Umbilical cord (tissue), 2 donors: ENCODE data around the gene TSGA10IP. TPM values are rescaled to one million over a fixed set of nuclear protein-coding genes. Genes with fewer than 3 reads are reported as not detected.
A peak's percentile ranks its signal among the peaks of the same experiment; 100 is the strongest.

ENCODE experiments used
- DNase-seq: peaks from one replicate; pipeline ENCODE4 v3.0.0-alpha.2; 2015; ENCODE audit warnings: low spot score
- total RNA-seq: library from RNA; depleted of rRNA; stranded (reverse); fragments of >200 nt; gene quantifications from one replicate; pipeline ENCODE4 v1.2.3, GENCODE V29; 2014; ENCODE audit warnings: low replicate concordance; ENCODE audit not compliant: insufficient read depth

TSGA10IP gene
- total RNA-seq, 1 donor from 2014 or later, result not detected

- DNase-seq, result no peak
These were observed 28.3 kb downstream of the TSGA10IP start for GRCh38 chr11:65973439-65974110.

GRCh38 chr11:65975771-65976170 lies 30.5 kb downstream of the TSGA10IP start:
- no peak for DNase-seq

- no peak for DNase-seq
These were observed 31.2 kb downstream of the TSGA10IP start for GRCh38 chr11:65976216-65977176.

- no peak for DNase-seq
These were observed 32.5 kb downstream of the TSGA10IP start for GRCh38 chr11:65977621-65978390.

- no peak for DNase-seq
These were observed 33.3 kb downstream of the TSGA10IP start for GRCh38 chr11:65978391-65979238.

- DNase-seq, result no peak
These were observed 34.0 kb downstream of the TSGA10IP start for GRCh38 chr11:65979261-65979759.

- no peak for DNase-seq
These were observed 35.9 kb downstream of the TSGA10IP start for GRCh38 chr11:65981101-65981740.

- no peak for DNase-seq
These were observed 36.9 kb downstream of the TSGA10IP start for GRCh38 chr11:65981972-65982823.

GRCh38 chr11:65982824-65983588 lies 37.7 kb downstream of the TSGA10IP start:
- no peak for DNase-seq

- DNase-seq, result no peak
These were observed 38.3 kb downstream of the TSGA10IP start for GRCh38 chr11:65983589-65983987.

GRCh38 chr11:65987336-65987735 lies 42.1 kb downstream of the TSGA10IP start:
- no peak for DNase-seq

GRCh38 chr11:65988791-65989592 lies 43.7 kb downstream of the TSGA10IP start:
- peak; percentile 97 for DNase-seq

GRCh38 chr11:65992056-65992455 lies 46.8 kb downstream of the TSGA10IP start:
- no peak for DNase-seq

- DNase-seq, result no peak
These were observed 52.0 kb downstream of the TSGA10IP start for GRCh38 chr11:65997286-65997685.

- peak; percentile 99 for DNase-seq
These were observed 56.8 kb downstream of the TSGA10IP start, which contains the start of the genes BANF1 and EIF1AD for GRCh38 chr11:66001942-66002647. Gene BANF1, plus strand, starts transcription at chr11:66002503. Its CDS starts 748 bp downstream, at chr11:66003251. Gene EIF1AD, minus strand, starts transcription at chr11:66002157. Its CDS starts 1,768 bp downstream, at chr11:66000389.

GRCh38 chr11:66002648-66003225 lies 57.5 kb downstream of the TSGA10IP start:
- DNase-seq, result no peak
